RWPE2 (cell line): ENCODE measurements around the gene RNF128.

Experiments
- ATAC-seq: fragments of 200-7000 bp; cut with Tn5 transposase; 3 replicates; pipeline ENCODE4 v1.9.1; 2021; ENCODE audit warnings: low read depth
- DNase-seq: peaks from one replicate; pipeline ENCODE4 v3.0.0-alpha.2; 2020; ENCODE audit warnings: low spot score
- H3K27ac ChIP-seq: fragments of 450-650 bp; 2 replicates; pipeline ENCODE4 v1.5.1; 2017; ENCODE audit warnings: mild to moderate bottlenecking; ENCODE audit not compliant: poor library complexity, severe bottlenecking
- H3K27me3 ChIP-seq: fragments of 250-450 bp; sonication (Bioruptor Pico); 2 replicates; pipeline ENCODE4 v1.5.1; 2021; ENCODE audit warnings: mild to moderate bottlenecking, moderate library complexity; ENCODE audit not compliant: insufficient read depth, poor library complexity, severe bottlenecking
- H3K36me3 ChIP-seq: fragments of 250-450 bp; sonication (Bioruptor Pico); 2 replicates; pipeline ENCODE4 v1.5.1; 2020; ENCODE audit warnings: low read depth, mild to moderate bottlenecking, moderate library complexity
- H3K4me1 ChIP-seq: fragments of 250-450 bp; sonication (Bioruptor Pico); 2 replicates; pipeline ENCODE4 v1.5.1; 2021; ENCODE audit warnings: mild to moderate bottlenecking, moderate library complexity; ENCODE audit not compliant: insufficient read depth, poor library complexity, severe bottlenecking
- H3K4me3 ChIP-seq: fragments of 250-450 bp; sonication (Bioruptor Pico); 2 replicates; pipeline ENCODE4 v1.5.1; 2021; ENCODE audit warnings: mild to moderate bottlenecking, moderate library complexity; ENCODE audit not compliant: severe bottlenecking
- H3K9me3 ChIP-seq: fragments of 250-450 bp; sonication (Bioruptor Pico); 2 replicates; pipeline ENCODE4 v1.5.1; 2021; ENCODE audit warnings: mild to moderate bottlenecking, moderate library complexity; ENCODE audit not compliant: severe bottlenecking
- TF ChIP-seq, protein P1 (sequence below): fragments of 450-650 bp; IDR thresholded peaks from one replicate; pipeline ENCODE4 v1.5.1; 2017; ENCODE audit warnings: mild to moderate bottlenecking, moderate library complexity; ENCODE audit not compliant: poor library complexity, severe bottlenecking

The RNF128 gene

DNA sequence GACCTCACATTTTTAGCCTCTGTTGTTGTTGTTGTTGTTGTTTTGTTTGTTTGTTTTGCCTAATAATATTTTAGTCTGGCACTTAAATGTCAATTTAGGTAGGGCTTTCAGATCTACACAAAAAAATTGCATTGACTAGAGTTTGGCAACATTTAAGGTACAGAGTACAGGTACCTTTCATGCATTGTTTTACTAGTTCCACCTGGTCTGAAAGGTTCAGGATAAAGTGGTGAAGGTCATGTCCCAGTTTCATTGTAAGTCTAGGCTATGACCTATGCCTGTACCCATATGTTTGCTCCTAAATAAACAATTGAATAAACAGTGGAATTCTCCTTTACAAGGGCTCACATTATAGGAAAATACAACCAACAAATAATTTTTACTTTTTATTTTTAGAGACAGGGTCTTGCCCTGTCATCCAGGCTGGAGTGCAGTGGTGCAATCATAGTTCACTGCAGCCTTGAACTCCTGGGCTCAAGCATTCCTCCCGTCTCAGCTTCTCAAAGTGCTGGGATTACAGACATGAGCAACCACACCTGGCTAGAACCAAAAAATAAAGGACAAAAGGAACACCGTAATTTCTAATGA lies 13.8 kb downstream of the RNF128 start:
- TF ChIP-seq, protein P1, sequence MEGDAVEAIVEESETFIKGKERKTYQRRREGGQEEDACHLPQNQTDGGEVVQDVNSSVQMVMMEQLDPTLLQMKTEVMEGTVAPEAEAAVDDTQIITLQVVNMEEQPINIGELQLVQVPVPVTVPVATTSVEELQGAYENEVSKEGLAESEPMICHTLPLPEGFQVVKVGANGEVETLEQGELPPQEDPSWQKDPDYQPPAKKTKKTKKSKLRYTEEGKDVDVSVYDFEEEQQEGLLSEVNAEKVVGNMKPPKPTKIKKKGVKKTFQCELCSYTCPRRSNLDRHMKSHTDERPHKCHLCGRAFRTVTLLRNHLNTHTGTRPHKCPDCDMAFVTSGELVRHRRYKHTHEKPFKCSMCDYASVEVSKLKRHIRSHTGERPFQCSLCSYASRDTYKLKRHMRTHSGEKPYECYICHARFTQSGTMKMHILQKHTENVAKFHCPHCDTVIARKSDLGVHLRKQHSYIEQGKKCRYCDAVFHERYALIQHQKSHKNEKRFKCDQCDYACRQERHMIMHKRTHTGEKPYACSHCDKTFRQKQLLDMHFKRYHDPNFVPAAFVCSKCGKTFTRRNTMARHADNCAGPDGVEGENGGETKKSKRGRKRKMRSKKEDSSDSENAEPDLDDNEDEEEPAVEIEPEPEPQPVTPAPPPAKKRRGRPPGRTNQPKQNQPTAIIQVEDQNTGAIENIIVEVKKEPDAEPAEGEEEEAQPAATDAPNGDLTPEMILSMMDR, result no peak
- Histone ChIP-seq H3K4me3 (no peak overlapping the region), H3K36me3 (no peaks in the 10 kb centered on the region), H3K9me3 (no peaks in the 10 kb centered on the region), H3K27me3 (no peaks in the 10 kb centered on the region), H3K27ac (no peak overlapping the region), H3K4me1 (no peaks in the 10 kb centered on the region)
- DNase-seq (no peak), ATAC-seq (no peak)

DNA sequence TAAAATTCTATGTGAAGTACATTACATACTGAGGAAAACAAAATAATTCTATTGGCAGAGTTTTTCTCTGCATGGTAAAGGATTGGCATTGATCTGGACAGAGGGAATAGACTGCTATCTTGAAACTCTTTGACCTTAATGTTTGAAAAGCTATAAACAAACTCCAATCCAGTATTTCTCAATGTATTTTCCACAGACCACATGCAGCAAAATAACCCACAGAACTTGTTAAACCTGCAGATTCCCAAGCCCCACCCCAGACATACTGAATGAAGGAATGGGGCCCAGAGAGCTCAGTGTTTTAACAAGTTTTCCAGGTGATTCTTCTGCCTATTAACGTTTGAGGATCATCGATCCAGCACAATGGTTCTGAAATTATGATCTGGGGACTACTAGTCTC lies 15.7 kb downstream of the RNF128 start:
- DNase-seq (no peak), ATAC-seq (no peak)
- H3K4me3 ChIP-seq, result no peak overlapping the region
- H3K27me3 ChIP-seq, result no peaks in the 10 kb centered on the region
- no peak overlapping the region for H3K27ac ChIP-seq
- no peaks in the 10 kb centered on the region for H3K4me1 ChIP-seq
- TF ChIP-seq, protein P1, result no peak
- H3K36me3 ChIP-seq, result no peaks in the 10 kb centered on the region
- H3K9me3 ChIP-seq, result no peaks in the 10 kb centered on the region

DNA sequence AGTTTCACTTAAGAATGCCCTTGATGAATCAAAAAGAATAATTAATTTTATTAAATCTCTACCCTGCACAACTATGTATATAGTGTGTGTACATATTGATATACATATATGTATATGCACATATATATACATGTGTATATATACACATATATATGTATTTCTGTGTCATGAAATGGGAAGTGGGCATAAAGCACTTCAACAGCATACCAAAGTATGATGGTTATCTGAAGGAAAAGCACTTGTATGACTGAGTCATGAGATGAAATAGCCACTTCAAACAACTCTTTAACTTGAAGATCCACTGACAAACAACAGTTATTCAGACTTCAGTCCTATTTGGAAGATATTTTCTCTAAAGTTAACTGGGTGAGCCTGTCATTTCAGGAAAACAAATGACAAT lies 16.3 kb downstream of the RNF128 start:
- DNase-seq, result no peak
- no peaks in the 10 kb centered on the region for H3K9me3 ChIP-seq
- H3K4me3 ChIP-seq, result no peak overlapping the region
- H3K27me3 ChIP-seq, result no peaks in the 10 kb centered on the region
- ATAC-seq, result no peak
- H3K4me1 ChIP-seq, result no peaks in the 10 kb centered on the region
- TF ChIP-seq, protein P1, result no peak
- H3K36me3 ChIP-seq, result no peaks in the 10 kb centered on the region
- no peak overlapping the region for H3K27ac ChIP-seq

DNA sequence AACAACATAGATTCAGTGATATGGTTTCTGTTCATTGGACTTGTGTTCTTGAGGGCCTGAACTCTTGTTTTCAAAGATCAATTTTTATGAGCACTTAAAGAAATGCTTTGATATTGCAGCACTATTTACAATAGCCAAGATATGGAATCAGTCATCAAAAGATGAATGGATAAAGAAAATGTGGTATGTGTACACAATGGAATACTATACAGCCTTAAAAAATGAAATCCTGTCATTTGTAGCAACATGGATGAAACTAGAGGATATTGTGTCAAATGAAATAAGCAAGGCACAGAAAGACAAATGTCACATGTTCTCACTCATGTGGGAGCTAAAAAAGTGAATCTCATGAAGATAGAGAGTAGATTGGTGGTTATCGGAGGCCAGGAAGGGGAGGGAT lies 21.9 kb downstream of the RNF128 start:
- Histone ChIP-seq H3K27me3 (no peaks in the 10 kb centered on the region), H3K36me3 (no peaks in the 10 kb centered on the region), H3K27ac (no peak overlapping the region), H3K4me1 (no peaks in the 10 kb centered on the region), H3K4me3 (no peak overlapping the region), H3K9me3 (no peaks in the 10 kb centered on the region)
- no peak for ATAC-seq
- TF ChIP-seq, protein P1, result no peak
- DNase-seq, result no peak

DNA sequence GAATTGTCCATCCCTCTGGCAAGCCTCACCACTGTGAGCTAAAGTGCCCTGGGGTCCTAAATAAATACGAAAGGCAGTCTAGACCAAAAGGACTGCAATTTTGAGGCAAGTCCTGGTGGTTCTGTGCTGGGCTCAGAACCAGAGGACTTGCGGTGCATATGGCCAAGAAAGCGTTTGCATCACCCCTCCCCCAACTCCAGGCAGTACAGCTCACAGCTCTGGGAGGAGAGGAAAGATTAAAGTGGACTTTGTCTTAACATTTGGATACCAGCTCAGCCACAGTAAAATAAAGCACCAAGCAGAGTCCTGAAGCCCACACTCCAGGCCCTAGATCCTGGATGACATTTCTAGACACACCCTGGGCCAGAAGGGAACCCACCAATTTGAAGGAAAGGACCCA lies 24.9 kb downstream of the RNF128 start:
- Histone ChIP-seq H3K27ac (no peak overlapping the region), H3K4me1 (no peaks in the 10 kb centered on the region), H3K27me3 (no peaks in the 10 kb centered on the region), H3K4me3 (no peak overlapping the region), H3K36me3 (no peaks in the 10 kb centered on the region), H3K9me3 (no peaks in the 10 kb centered on the region)
- ATAC-seq (no peak), DNase-seq (no peak)
- TF ChIP-seq, protein P1, result no peak
